GM21576 (cell line): Measurements from ENCODE around the gene MUC3A.

ENCODE experiments used
- ATAC-seq: cut with Tn5 transposase; IDR thresholded peaks from one replicate; pipeline ENCODE4 v1.9.1; 2021; ENCODE audit warnings: mild to moderate bottlenecking, moderate library complexity; ENCODE audit not compliant: unreplicated experiment

MUC3A gene

GRCh38 chr7:101015626-101016025 is 66.3 kb downstream of the MUC3A start:
- no peak for ATAC-seq

- ATAC-seq: peak; percentile 85
Measured at GRCh38 chr7:101017064-101017777, 67.9 kb downstream of the MUC3A start.
